ENCODE measurements around the gene PCDH9.

Gene PCDH9

GRCh38 chr13:66348745-66349690 is 881.1 kb downstream of the PCDH9 start:
- DNase-seq = peak; percentile 54

DNA sequence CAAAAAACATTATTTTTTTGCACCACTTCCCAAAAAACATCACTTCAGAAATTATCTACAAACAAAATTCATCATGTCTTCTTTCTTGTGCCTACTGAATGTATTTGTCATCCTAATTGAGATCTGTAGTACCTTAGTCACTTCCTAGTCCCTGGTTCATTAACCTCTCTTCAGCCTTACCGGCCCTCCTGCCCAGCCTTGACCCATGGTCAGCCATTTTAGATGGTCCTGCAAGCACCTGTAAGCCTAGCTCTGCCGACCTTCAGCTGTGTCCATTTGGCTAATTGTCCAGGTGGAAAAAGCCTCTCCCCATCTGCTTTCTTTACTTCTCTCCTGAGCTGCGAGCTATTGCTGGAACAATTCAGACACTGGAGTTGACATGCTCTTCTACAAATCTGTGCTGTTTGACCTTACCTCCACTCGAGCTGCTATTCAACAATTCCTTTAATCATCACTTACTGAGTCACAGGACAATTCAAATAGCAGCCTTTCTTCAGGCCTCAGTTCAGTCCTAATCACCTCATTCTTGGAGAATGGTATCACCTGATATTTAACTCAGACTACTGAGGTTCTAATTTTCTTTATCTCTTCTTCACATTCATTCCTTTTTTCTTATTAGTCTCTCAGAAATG is 882.5 kb downstream of the PCDH9 start:
- peak; percentile 24 for DNase-seq

GRCh38 chr13:66345971-66346370 is 884.2 kb downstream of the PCDH9 start:
- DNase-seq = no peak

- DNase-seq = no peak
Measured at GRCh38 chr13:66345518-66345810, 884.7 kb downstream of the PCDH9 start.

GRCh38 chr13:66344805-66345517 is 885.2 kb downstream of the PCDH9 start:
- DNase-seq = no peak

DNA sequence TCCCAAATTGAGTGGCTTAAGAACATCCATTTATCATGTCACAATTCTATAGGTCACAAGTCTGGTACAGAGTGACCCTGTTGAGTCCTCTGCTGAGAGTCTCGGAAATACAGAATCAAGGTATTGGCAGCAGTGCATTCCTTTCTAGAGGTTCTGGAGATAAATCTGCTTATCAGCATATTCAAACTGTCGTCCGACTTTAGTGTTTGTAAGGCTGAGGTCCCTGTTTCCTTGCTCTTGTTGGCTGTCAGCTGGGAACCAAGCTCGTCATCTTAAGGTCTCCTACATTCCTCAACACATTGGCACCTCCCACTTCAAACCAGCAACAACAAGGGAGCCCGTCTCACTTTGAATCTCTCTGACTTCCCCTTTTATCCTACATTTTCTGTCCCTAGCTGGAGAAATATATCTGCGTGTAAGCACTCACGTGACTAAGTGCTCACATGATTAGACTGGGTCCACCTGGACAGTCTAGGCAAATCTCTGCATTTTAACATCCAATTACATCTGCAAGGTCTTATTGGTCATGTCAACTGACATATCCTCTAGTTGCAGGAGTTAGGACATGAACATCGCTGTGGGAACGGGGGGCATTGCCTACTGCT is 886.8 kb downstream of the PCDH9 start:
- no peak for DNase-seq

DNA sequence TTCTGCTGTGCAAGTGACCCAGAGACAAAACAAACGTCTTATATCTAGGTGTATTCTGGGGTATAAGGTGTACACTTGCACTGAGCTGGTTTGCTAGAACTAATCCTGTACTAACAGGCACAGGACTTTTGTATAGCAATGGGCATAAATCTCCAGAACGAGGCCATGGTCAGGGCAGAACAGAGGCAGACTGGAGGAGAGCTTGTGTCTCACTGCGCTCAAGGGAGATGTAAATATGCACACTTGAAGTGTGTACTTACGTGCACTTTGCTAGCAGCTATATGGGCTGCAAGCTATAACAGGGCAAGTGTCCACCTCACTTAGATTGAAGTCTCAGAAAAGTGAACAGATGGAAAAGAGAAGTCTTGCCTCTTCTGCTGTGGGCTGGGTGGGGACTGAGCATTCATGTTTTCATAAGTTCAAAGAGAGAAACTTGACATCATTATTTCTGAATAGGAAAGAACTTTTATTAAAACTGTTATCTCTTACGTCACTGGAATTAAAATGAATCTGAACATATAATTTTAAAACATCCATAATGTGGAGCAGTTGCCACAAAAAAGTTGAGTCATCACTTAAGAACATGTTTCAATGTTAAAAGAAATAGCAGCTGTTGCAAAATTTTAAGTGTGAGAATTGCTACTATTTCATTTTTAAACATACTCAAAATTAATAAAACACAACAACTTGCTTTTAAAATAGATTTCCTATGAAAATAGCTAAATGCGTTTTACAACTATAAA is 888.3 kb downstream of the PCDH9 start:
- peak; percentile 39 for DNase-seq

GRCh38 chr13:66339214-66339613 is 890.9 kb downstream of the PCDH9 start:
- no peak for DNase-seq

DNA sequence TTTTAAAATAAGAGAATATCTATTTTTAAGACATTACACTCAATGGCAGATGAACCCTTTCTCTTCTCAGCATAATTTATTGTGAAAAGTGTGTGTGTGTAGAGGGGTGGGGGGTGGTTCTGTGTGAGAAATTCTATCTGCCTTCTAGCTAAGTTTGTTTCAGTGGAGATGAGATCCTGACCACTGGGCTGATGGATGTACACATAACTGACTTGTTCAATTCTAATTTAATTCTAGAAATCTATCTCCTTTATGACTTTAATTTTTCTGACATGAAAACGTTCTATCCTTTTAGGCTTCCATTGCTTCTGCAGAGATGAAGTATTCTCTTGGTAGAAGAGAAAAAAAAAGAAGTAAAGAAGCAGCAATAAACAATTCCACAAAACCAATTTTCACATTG is 891.6 kb downstream of the PCDH9 start:
- DNase-seq = no peak

DNA sequence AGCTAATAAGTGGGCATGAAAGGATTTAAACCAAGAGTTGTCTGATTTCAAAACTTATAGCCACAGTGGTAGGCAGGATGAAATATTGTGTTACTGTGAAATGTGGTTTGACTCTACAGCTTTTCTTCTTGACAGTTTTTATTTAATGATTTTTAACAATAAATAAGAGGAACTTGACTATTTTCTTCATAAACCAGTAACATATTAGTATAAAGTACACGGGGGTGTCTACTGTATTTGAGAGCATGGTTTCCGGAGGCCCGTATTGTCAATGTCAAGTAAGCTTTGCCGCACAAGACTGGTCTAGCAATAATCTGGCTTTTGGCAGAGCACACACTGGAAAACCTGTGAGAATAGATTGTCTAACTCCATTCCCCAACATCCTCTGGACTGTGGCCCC is 894.5 kb downstream of the PCDH9 start:
- DNase-seq = no peak

DNA sequence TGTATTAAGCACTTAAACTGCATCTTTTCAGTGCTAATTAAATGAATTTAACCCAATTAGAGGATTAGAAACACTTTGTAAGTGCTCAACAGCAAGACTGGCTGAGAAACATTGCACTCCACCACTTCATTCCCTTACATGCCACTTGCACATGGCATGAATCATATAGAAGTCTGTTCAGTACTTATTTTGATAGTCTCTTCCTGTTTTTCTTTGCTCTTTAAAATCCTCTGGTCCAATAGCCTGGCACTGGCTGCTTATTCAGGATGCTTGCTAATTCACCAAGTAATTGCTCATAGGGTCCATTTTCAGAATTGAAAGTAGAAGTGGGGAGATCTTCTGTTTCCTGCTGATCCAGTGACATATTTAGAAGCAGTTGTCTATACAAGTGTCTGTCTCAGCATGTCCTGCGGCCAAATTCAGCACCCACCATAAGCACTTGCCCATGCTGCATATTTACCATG is 900.1 kb downstream of the PCDH9 start:
- no peak for DNase-seq

GRCh38 chr13:66328476-66328875 is 901.7 kb downstream of the PCDH9 start:
- no peak for DNase-seq

DNA sequence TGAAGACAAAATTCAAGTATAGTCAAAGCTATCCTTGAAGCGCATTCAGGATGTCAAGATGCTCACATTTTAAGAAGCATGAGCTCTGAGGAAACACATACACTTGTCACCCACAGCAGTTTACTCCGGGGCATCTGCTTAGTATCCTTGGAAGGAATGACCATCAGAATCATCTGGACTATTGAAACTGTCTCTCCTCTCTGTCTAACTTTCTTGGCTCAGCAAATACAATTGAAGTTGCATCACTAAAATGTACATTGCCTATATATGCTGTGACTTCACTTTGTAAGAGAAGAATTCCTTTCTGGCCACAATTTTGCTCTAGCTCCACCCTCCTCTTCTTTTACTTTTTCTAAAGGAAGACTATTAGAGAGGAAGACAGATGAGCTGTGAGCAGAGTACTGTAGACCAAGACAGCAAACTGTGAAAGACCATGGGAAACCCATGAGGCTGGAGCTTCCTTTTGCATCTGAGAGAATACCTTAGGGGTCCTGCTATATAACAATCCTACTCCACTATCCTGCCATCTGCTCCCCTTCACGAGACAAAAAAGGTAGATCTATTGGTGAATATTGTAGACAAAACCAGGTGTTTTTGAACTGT is 906.3 kb downstream of the PCDH9 start:
- DNase-seq = no peak

GRCh38 chr13:66322936-66323335 is 907.2 kb downstream of the PCDH9 start:
- DNase-seq = no peak

DNA sequence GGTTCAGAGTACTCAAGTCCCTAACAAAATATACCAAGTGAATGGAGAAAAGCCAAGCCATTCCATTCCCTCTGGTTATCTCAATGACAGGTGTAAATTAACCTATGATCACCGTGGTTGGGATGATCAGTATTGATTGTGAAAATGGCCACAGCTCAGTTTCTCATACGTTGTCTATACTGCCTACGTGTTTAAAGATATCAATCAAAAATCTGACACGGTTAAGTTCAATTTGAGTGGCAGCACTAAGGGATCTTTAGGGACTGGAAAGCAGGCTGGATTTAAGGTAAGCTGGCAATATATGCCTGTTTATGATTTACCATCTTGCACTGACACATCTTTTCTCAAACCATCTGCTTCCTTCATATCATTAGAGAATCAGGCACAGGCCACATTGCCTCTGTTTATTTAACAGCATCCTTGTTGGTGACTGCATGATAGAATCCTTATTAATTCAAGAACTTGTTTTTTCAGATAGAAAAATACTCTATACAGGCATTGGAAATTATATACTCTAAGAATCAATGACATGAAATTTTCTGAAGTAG is 907.9 kb downstream of the PCDH9 start:
- no peak for DNase-seq

- DNase-seq = no peak
Measured at GRCh38 chr13:66314911-66315310, 915.2 kb downstream of the PCDH9 start.

DNA sequence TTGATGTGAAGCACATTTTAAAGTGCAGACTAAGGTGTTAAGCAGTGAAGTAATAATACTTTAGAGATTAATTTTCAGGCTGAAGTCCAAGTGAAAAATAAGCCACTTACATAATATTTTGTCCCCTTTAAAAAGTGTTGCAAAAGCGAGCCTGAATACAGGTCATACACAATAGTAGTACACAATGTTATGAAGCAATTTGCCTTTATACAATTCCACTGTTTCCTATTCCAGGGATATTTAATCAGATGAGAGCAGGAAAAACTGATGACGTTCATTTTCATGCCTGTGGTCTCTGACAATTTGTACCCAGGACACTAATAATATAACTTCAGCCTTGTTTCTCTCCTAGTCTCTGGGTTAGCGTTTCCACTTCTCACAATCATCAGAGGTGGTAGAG is 916.7 kb downstream of the PCDH9 start:
- DNase-seq = peak; percentile 3

- peak; percentile 72 for DNase-seq
Measured at GRCh38 chr13:66312312-66313087, 917.6 kb downstream of the PCDH9 start.

GRCh38 chr13:66305961-66306617 is 924.0 kb downstream of the PCDH9 start:
- no peak for DNase-seq

DNA sequence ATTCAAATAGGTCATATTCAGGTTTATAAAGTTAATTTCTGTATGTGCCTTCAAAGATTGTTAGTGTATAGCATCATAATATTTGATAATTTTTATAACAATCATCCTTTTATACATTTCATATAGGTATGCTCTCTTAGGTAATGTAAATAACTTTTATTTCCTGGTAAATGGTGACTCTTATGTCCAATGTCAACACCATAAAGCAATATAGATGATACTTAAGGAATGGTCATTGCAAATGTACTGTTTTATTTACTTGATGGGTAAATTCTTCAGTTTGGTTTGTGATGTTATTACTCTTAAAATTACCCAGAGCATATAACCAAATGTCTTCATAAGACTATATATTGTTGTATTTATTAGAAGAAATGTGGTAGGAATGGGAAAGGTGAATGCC is 928.7 kb downstream of the PCDH9 start:
- peak; percentile 9 for DNase-seq
